GM12878 (cell line): Measurements from ENCODE around the gene SLCO4C1. TPM values are rescaled to one million over a fixed set of nuclear protein-coding genes. Genes with fewer than 3 reads are reported as not detected.

Source experiments
- ATAC-seq: fragments of 200-7000 bp; cut with Tn5 transposase; 3 replicates; pipeline ENCODE4 v1.9.1; 2020; ENCODE audit warnings: mild to moderate bottlenecking, moderate library complexity
- BruUV-seq: library from RNA; stranded (reverse); fragments of 400-500 nt; replicated peaks from 2 replicates; lab custom pipeline; 2021; lab: Mats Ljungman, UMichigan
- CTCF ChIA-PET: fragments of 300-600 bp; sonication (Branson Sonifier 250); formaldehyde crosslinking; extraction: SDS; loops from one replicate; lab custom pipeline; 2021; ENCODE audit warnings: inconsistent platforms; lab: Yijun Ruan, JAX
- POLR2A ChIA-PET: fragments of 350-600 bp; formaldehyde crosslinking; extraction: SDS; loops from one replicate; lab custom pipeline; 2021; ENCODE audit warnings: inconsistent platforms; lab: Charles Lee
- RAD21 ChIA-PET: fragments of 300-600 bp; sonication (Branson Sonifier 250); formaldehyde crosslinking; loops from one replicate; lab custom pipeline; 2023; ENCODE audit warnings: antibody characterized with exemption; ENCODE audit not compliant: unreplicated experiment; lab: Charles Lee
- SMC1A ChIA-PET: fragments of 300-600 bp; sonication (Branson Sonifier 250); formaldehyde crosslinking; loops from one replicate; lab custom pipeline; 2023; ENCODE audit not compliant: unreplicated experiment, uncharacterized antibody; lab: Charles Lee
- DNase-seq: peaks from one replicate; pipeline ENCODE4 v3.0.0-alpha.2; 2011; ENCODE audit warnings: low read depth, low spot score
- FAIRE-seq: peaks from 3 replicates; lab custom pipeline; 2011; peaks lifted over from hg19 to GRCh38; lab: Jason Lieb, UNC
- H2AFZ ChIP-seq: 2 replicates; pipeline ENCODE4 v1.6.0; 2011; ENCODE audit warnings: low read depth, low read length, control low read depth; ENCODE audit not compliant: control insufficient read depth
- H3K27ac ChIP-seq: 2 replicates; pipeline ENCODE4 v1.5.1; 2011; ENCODE audit warnings: control low read depth; ENCODE audit not compliant: control insufficient read depth, insufficient read depth
- H3K27me3 ChIP-seq, 2 experiments: replicated peaks in 1 of 2; 2 replicates each; pipeline versions ENCODE4 v1.6.0 to v1.6.1; 2011; ENCODE audit warnings: low read length in 1 of 2; ENCODE audit not compliant: control insufficient read depth in 2 of 2, insufficient read depth in 2 of 2
- H3K36me3 ChIP-seq, 2 experiments: 2 replicates each; pipeline ENCODE4 v1.5.1; 2011; ENCODE audit warnings: low read length in 1 of 2; ENCODE audit not compliant: control insufficient read depth in 2 of 2, insufficient read depth in 2 of 2
- H3K4me1 ChIP-seq: 2 replicates; pipeline ENCODE4 v1.6.1; 2011; ENCODE audit warnings: mild to moderate bottlenecking, low read length, moderate library complexity, mixed read lengths; ENCODE audit not compliant: control insufficient read depth, insufficient read depth
- H3K4me2 ChIP-seq: 2 replicates; pipeline ENCODE4 v1.6.0; 2011; ENCODE audit warnings: control low read depth; ENCODE audit not compliant: control insufficient read depth, insufficient read depth
- H3K4me3 ChIP-seq: fragments of 200-600 bp; sonication (generic); 2 replicates; pipeline ENCODE4 v1.5.1; 2016
- H3K79me2 ChIP-seq: 2 replicates; pipeline ENCODE4 v1.6.0; 2011; ENCODE audit warnings: low read length; ENCODE audit not compliant: control insufficient read depth, insufficient read depth
- H3K9ac ChIP-seq: 2 replicates; pipeline ENCODE4 v1.8.0; 2011; ENCODE audit warnings: low read length, control low read depth, mixed read lengths; ENCODE audit not compliant: control insufficient read depth, insufficient read depth
- H3K9me3 ChIP-seq: replicated peaks from 3 replicates; pipeline ENCODE4 v1.5.1; 2011; ENCODE audit warnings: mild to moderate bottlenecking, low read length; ENCODE audit not compliant: control insufficient read depth, insufficient read depth
- H4K20me1 ChIP-seq: 2 replicates; pipeline ENCODE4 v1.6.0; 2011; ENCODE audit not compliant: control insufficient read depth, insufficient read depth
- CEBPB ChIP-seq, 2 experiments: fragments of 150-350 bp in 1 of 2; IDR thresholded peaks; 2 replicates each; pipeline ENCODE4 v1.6.1; 2012 to 2014; ENCODE audit warnings: low read depth in 2 of 2, low read length in 2 of 2, borderline replicate concordance in 1 of 2, inconsistent platforms in 1 of 2
- FOS ChIP-seq: IDR thresholded peaks from 3 replicates; pipeline ENCODE4 v1.6.1; 2011; ENCODE audit warnings: borderline replicate concordance; ENCODE audit not compliant: insufficient read length; ENCODE audit errors: extremely low read depth
- HDAC2 ChIP-seq: fragments of 200-600 bp; sonication (generic); IDR thresholded peaks from 2 replicates; pipeline ENCODE4 v1.6.1; 2017
- MTA2 ChIP-seq: fragments of 450-650 bp; IDR thresholded peaks from 2 replicates; pipeline ENCODE4 v1.6.1; 2016; ENCODE audit warnings: low read depth, mild to moderate bottlenecking, moderate library complexity
- NBN ChIP-seq: fragments of 450-650 bp; IDR thresholded peaks from 2 replicates; pipeline ENCODE4 v1.6.1; 2016
- NFIC ChIP-seq: IDR thresholded peaks from 2 replicates; pipeline ENCODE4 v1.6.1; 2012; ENCODE audit warnings: low read depth, mild to moderate bottlenecking, inconsistent platforms, low read length, moderate library complexity
- SMARCA5 ChIP-seq: fragments of 450-650 bp; IDR thresholded peaks from 2 replicates; pipeline ENCODE4 v1.6.1; 2017; ENCODE audit warnings: mild to moderate bottlenecking
- SREBF2 ChIP-seq: IDR thresholded peaks from 2 replicates; pipeline ENCODE4 v1.6.1; 2012; ENCODE audit warnings: mild to moderate bottlenecking, low read length
- TCF3 ChIP-seq: IDR thresholded peaks from 2 replicates; pipeline ENCODE4 v1.6.1; 2012; ENCODE audit warnings: low read depth, mild to moderate bottlenecking, low read length, borderline replicate concordance; ENCODE audit not compliant: insufficient read depth
- WGBS: methylation state at CpG from one replicate; pipeline ENCODE4 v1.1.6; 2016; ENCODE audit warnings: low lambda C conversion rate; ENCODE audit not compliant: insufficient replicate concordance, insufficient coverage; ENCODE audit errors: missing lambda C conversion rate; 5-methylcytosine and 5-hydroxymethylcytosine counted together
- in situ Hi-C: fragments of 300-500 bp; cut with MboI; formaldehyde crosslinking; loops from 9 replicates; pipeline ENCODE4 v1.14.3; 2018; ENCODE audit warnings: mixed read lengths
- intact Hi-C: fragments of 100-400 bp; cut with micrococcal nuclease; formaldehyde crosslinking; loops from one replicate; pipeline ENCODE4 v1.14.2; 2022; ENCODE audit not compliant: unreplicated experiment
- polyA plus RNA-seq, 11 experiments: library from polyadenylated mRNA; depleted of rRNA in 4 of 11; unstranded in 6 of 11; stranded (reverse) in 5 of 11; fragments of >200 nt; fragmentation: Nextera tagmentation in 4 of 11; fragmentation: Illumina TruSeq in 1 of 11; extraction: Ambion mirVana in 4 of 11; extraction: Trizol in 1 of 11; gene quantifications; 1 replicate in 1 of 11; 2 replicates in 10 of 11; pipeline versions ENCODE4 v1.2.1 to v1.2.3, GENCODE V29; 2011 to 2016; ENCODE audit warnings: inconsistent platforms in 2 of 11, missing spikeins in 2 of 11, low read depth in 1 of 11
- total RNA-seq, 4 experiments: library from RNA; depleted of rRNA in 3 of 4; stranded (reverse); fragments of >200 nt in 3 of 4; fragmentation: Illumina TruSeq in 1 of 4; extraction: Trizol in 1 of 4; gene quantifications; 2 replicates each; pipeline versions ENCODE4 v1.2.1 to v1.2.3, GENCODE V29; 2013 to 2021
- TF ChIP-seq, protein P1 (sequence below): fragments of 450-650 bp; IDR thresholded peaks from 2 replicates; pipeline ENCODE4 v1.6.1; 2014; ENCODE audit warnings: mild to moderate bottlenecking

Gene SLCO4C1
- total and polyA plus RNA-seq, 10 of the 15 experiments (the other 5 are each of a cell fraction or from before 2014, with no cell fraction given): 0.12 to 3.9 (median 0.83) TPM

DNA sequence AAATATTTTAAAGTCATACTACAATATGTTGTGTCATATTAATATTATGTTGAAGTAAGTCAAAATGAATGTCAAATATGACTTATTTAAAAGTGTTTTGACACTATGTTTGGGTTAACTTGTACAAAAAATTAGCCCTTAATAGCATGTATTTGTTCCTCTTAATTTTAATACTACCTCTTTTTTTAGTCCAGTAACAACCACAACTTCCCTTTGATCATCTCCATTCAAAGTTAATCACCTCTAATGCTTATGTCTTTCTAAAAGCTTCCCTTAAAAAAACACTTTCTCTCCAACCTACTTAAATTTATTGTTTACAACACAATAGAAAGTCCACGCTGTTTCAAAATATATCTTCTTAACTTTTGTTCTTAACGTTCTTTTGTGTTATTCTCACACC lies 9.6 kb downstream of the SLCO4C1 start:
- TF ChIP-seq MTA2 (peak; percentile 23; the same call in 1 of the 2 replicates), FOS (no peak), HDAC2 (no peak), SREBF2 (no peak), NBN (no peak)
- intact Hi-C loops: no loop called here
- no peak overlapping the region for H3K9ac ChIP-seq
- ATAC-seq (no peak), FAIRE-seq (no peak), DNase-seq (no peak)
- in situ Hi-C loops: no loop called here
- no peak overlapping the region for H3K27ac ChIP-seq
- H3K79me2 ChIP-seq: no peaks in the 10 kb centered on the region
- H3K36me3 ChIP-seq: no peaks in the 10 kb centered on the region
- no peak overlapping the region for H2AFZ ChIP-seq
- H3K4me1 ChIP-seq: no peaks in the 10 kb centered on the region
- no TSS peak for BruUV-seq
- H3K4me3 ChIP-seq: no peak overlapping the region
- no peak overlapping the region for H3K4me2 ChIP-seq
- no peaks in the 10 kb centered on the region for H3K27me3 ChIP-seq
- H3K9me3 ChIP-seq: no peaks in the 10 kb centered on the region
- POLR2A ChIA-PET: no interaction called here
- no peaks in the 10 kb centered on the region for H4K20me1 ChIP-seq
- WGBS: 20% methylated on average over 2 of the region's 2 CpGs
- RAD21 ChIA-PET: interaction anchor here (1.4 kb wide), 1 partner anchor 9 kb away, joined by 3 read pairs; no protein-coding TSS in a partner anchor
- SMC1A ChIA-PET: interaction anchor here (1.4 to 1.7 kb wide), 2 partner anchors 10 to 14 kb away, joined by 5 to 8 read pairs; partner anchors contain the start of gene SLCO4C1
- CTCF ChIA-PET: interaction anchor here (0.8 to 1.1 kb wide), 2 partner anchors 8 to 9 kb away, joined by 3 read pairs; partner anchors contain the start of gene SLCO4C1

DNA sequence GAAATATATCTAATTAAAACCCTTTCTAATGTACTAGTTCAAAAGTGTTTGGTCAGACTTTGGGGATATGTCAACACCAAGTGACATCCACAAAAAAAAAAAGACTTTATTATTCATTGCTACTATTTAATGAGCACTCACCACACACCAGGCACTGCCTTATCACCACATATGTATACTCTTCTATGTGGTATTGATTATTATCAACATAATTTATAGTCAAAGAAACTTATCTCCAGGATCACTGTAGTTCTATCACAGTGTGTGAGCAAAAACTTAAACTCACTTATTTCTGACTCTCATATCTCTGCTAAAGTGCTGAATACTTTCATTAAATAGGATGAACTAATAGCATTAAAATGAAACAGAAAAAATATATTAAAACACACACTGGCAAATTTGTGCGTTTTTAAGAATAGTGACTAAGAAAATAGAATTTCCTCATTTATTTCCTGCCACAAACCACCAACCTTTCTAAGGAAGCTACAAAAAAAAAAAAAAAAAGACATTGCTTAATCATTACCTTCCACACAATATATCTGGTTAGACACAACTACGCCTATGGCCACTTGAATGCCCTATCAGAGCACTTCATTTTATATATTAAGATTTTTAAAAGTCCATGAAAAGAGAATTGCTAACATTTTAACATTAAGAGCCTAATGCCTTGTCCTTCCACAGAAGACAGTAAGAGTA lies 12.8 kb downstream of the SLCO4C1 start:
- TF ChIP-seq NFIC (no peak), SMARCA5 (no peak), TCF3 (no peak), CEBPB (IDR thresholded peaks at IDR 0.05; ENCODE audit: borderline replicate concordance in 1 of 2, low read depth in 2 of 2, low read length in 2 of 2) (no peak)
- TF ChIP-seq, protein P1, sequence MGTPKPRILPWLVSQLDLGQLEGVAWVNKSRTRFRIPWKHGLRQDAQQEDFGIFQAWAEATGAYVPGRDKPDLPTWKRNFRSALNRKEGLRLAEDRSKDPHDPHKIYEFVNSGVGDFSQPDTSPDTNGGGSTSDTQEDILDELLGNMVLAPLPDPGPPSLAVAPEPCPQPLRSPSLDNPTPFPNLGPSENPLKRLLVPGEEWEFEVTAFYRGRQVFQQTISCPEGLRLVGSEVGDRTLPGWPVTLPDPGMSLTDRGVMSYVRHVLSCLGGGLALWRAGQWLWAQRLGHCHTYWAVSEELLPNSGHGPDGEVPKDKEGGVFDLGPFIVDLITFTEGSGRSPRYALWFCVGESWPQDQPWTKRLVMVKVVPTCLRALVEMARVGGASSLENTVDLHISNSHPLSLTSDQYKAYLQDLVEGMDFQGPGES: no peak
- Histone ChIP-seq H3K79me2 (no peaks in the 10 kb centered on the region), H4K20me1 (no peaks in the 10 kb centered on the region), H3K4me2 (no peak overlapping the region), H3K4me3 (no peak overlapping the region), H3K36me3 (no peaks in the 10 kb centered on the region), H2AFZ (no peak overlapping the region), H3K27me3 (no peaks in the 10 kb centered on the region), H3K9ac (no peak overlapping the region), H3K9me3 (no peaks in the 10 kb centered on the region), H3K27ac (no peak overlapping the region), H3K4me1 (no peaks in the 10 kb centered on the region)
- ChIA-PET CTCF (no interaction called here), SMC1A (interaction anchor here (0.6 to 1.1 kb wide), 2 partner anchors 13 to 14 kb away, joined by 3 read pairs; partner anchors contain the start of gene SLCO4C1), RAD21 (no interaction called here), POLR2A (interaction anchor here (1.3 kb wide), 1 partner anchor 11 kb away, joined by 3 read pairs; no protein-coding TSS in a partner anchor)
- peak; percentile 43 for ATAC-seq
- intact Hi-C loops: no loop called here
- no TSS peak for BruUV-seq
- 40% methylated on average over 2 of the region's 2 CpGs for WGBS
- in situ Hi-C loops: no loop called here
- DNase-seq: no peak
- FAIRE-seq: peak; percentile 54
